HepG2 (cell line): ENCODE results near the gene CUL5. TPM values are rescaled to one million over a fixed set of nuclear protein-coding genes. Genes with fewer than 3 reads are reported as not detected.

Experiments used
- AGO1 ChIP-seq: fragments of 200-400 bp; formaldehyde crosslinking; IDR thresholded peaks from 2 replicates; pipeline ENCODE4 v1.6.1; 2017; ENCODE audit warnings: mild to moderate bottlenecking, low read depth, low read length, moderate library complexity; ENCODE audit not compliant: poor library complexity, severe bottlenecking
- AKAP8 ChIP-seq: sonication (generic); formaldehyde crosslinking; IDR thresholded peaks from 2 replicates; pipeline ENCODE4 v1.5.1; 2020; ENCODE audit warnings: mild to moderate bottlenecking, missing genetic modification reagents
- ATF6 ChIP-seq: sonication (generic); formaldehyde crosslinking; conservative IDR thresholded peaks from 2 replicates; pipeline ENCODE4 v1.4.0; 2020; ENCODE audit warnings: missing genetic modification reagents
- ATF7-NPFF ChIP-seq: sonication (generic); formaldehyde crosslinking; IDR thresholded peaks from 2 replicates; pipeline ENCODE4 v1.8.1; 2023; ENCODE audit warnings: mild to moderate bottlenecking, low read depth, missing genetic modification reagents, moderate library complexity
- E2F5 ChIP-seq: sonication (generic); formaldehyde crosslinking; conservative IDR thresholded peaks from 2 replicates; pipeline ENCODE4 v1.4.0; 2020; ENCODE audit warnings: missing genetic modification reagents
- ELF1 ChIP-seq: sonication (generic); formaldehyde crosslinking; IDR thresholded peaks from 2 replicates; pipeline ENCODE4 v1.4.0; 2020; ENCODE audit warnings: missing genetic modification reagents
- HMG20B ChIP-seq: conservative IDR thresholded peaks from 2 replicates; pipeline ENCODE4 v1.6.1; 2016; ENCODE audit warnings: missing genetic modification reagents, missing compliant biosample characterization
- KLF12 ChIP-seq: sonication (generic); formaldehyde crosslinking; IDR thresholded peaks from 2 replicates; pipeline ENCODE4 v1.4.0; 2020; ENCODE audit warnings: missing genetic modification reagents, borderline replicate concordance
- NFE2 ChIP-seq: sonication (generic); formaldehyde crosslinking; IDR thresholded peaks from 2 replicates; pipeline ENCODE4 v1.4.0; 2020; ENCODE audit warnings: missing genetic modification reagents
- PAX8 ChIP-seq: sonication (generic); formaldehyde crosslinking; IDR thresholded peaks from 2 replicates; pipeline ENCODE4 v1.8.0; 2022; ENCODE audit warnings: mild to moderate bottlenecking, missing genetic modification reagents, borderline replicate concordance
- SATB2 ChIP-seq: sonication (generic); formaldehyde crosslinking; IDR thresholded peaks from 2 replicates; pipeline ENCODE4 v1.5.0; 2020; ENCODE audit warnings: missing genetic modification reagents
- SIX1 ChIP-seq: sonication (generic); formaldehyde crosslinking; IDR thresholded peaks from 2 replicates; pipeline ENCODE4 v1.4.0; 2020; ENCODE audit warnings: missing genetic modification reagents, borderline replicate concordance
- SMARCE1 ChIP-seq: fragments of 450-650 bp; IDR thresholded peaks from 2 replicates; pipeline ENCODE4 v1.6.1; 2017; ENCODE audit warnings: borderline replicate concordance
- SOX5 ChIP-seq: IDR thresholded peaks from 2 replicates; pipeline ENCODE4 v1.6.1; 2016; ENCODE audit warnings: borderline replicate concordance
- SRY ChIP-seq: sonication (generic); formaldehyde crosslinking; IDR thresholded peaks from 2 replicates; pipeline ENCODE4 v1.8.0; 2022; ENCODE audit warnings: mild to moderate bottlenecking, missing genetic modification reagents
- TCF7 ChIP-seq: sonication (generic); IDR thresholded peaks from 2 replicates; pipeline ENCODE4 v1.6.1; 2016; ENCODE audit warnings: antibody characterized with exemption, low read depth
- TEAD3 ChIP-seq: optimal IDR thresholded peaks from 2 replicates; pipeline ENCODE3; 2016; ENCODE audit warnings: borderline replicate concordance
- TFDP2 ChIP-seq: sonication (generic); formaldehyde crosslinking; IDR thresholded peaks from 2 replicates; pipeline ENCODE4 v1.4.0; 2020; ENCODE audit warnings: missing genetic modification reagents
- ZNF225 ChIP-seq: sonication (generic); formaldehyde crosslinking; IDR thresholded peaks from 2 replicates; pipeline ENCODE4 v1.4.0; 2020; ENCODE audit warnings: mild to moderate bottlenecking, missing genetic modification reagents
- ZNF275 ChIP-seq: sonication (generic); formaldehyde crosslinking; IDR thresholded peaks from 2 replicates; pipeline ENCODE4 v1.8.0; 2022; ENCODE audit warnings: missing genetic modification reagents, mild to moderate bottlenecking, inconsistent platforms, borderline replicate concordance
- ZNF343 ChIP-seq: sonication (generic); formaldehyde crosslinking; IDR thresholded peaks from 2 replicates; pipeline ENCODE4 v1.4.0; 2020; ENCODE audit warnings: mild to moderate bottlenecking, missing genetic modification reagents
- ZNF382 ChIP-seq: sonication (generic); formaldehyde crosslinking; IDR thresholded peaks from 2 replicates; pipeline ENCODE4 v1.5.0; 2020; ENCODE audit warnings: missing genetic modification reagents, mild to moderate bottlenecking, borderline replicate concordance
- ZNF691 ChIP-seq: sonication (generic); formaldehyde crosslinking; IDR thresholded peaks from 2 replicates; pipeline ENCODE4 v1.4.0; 2020; ENCODE audit warnings: missing genetic modification reagents, low read depth, mild to moderate bottlenecking, borderline replicate concordance
- ZNF703 ChIP-seq: sonication (generic); formaldehyde crosslinking; IDR thresholded peaks from 2 replicates; pipeline ENCODE4 v1.5.1; 2020; ENCODE audit warnings: missing genetic modification reagents, mild to moderate bottlenecking, moderate library complexity, borderline replicate concordance
- ZNF790 ChIP-seq: sonication (generic); formaldehyde crosslinking; IDR thresholded peaks from 2 replicates; pipeline ENCODE4 v1.8.0; 2022; ENCODE audit warnings: missing genetic modification reagents, mild to moderate bottlenecking, borderline replicate concordance
- polyA plus RNA-seq, 8 experiments: library from polyadenylated mRNA; depleted of rRNA in 3 of 8; stranded (reverse) in 7 of 8; unstranded in 1 of 8; fragments of >200 nt; fragmentation: Illumina TruSeq in 4 of 8; extraction: Trizol in 4 of 8; gene quantifications; 2 replicates each; pipeline versions ENCODE4 v1.2.1 to v1.2.3, GENCODE V29; 2011 to 2016; ENCODE audit warnings: low read depth in 4 of 8, missing spikeins in 1 of 8, mixed read lengths in 1 of 8; ENCODE audit not compliant: insufficient read depth in 1 of 8
- total RNA-seq, 5 experiments: library from RNA; depleted of rRNA; stranded (reverse); fragments of >200 nt; fragmentation: Illumina TruSeq; extraction: Trizol; gene quantifications; 2 replicates each; pipeline ENCODE4 v1.2.3, GENCODE V29; 2016; ENCODE audit warnings: low read depth in 1 of 5

CUL5 gene
- total and polyA plus RNA-seq, 2 of the 13 experiments (the other 11 are each of a cell fraction or from before 2014, with no cell fraction given) = 7.0 to 24.7 TPM

- TF ChIP-seq ZNF691 (CRISPR knock-in tag) (no peak), ZNF343 (CRISPR knock-in tag) (no peak), KLF12 (CRISPR knock-in tag) (no peak), ELF1 (CRISPR knock-in tag) (no peak), ZNF703 (no peak), ZNF225 (no peak), SOX5 (CRISPR knock-in tag) (no peak), ATF7-NPFF (CRISPR knock-in tag) (peak; percentile 23; the same call in 1 of the 2 replicates), AGO1 (no peak), SMARCE1 (no peak), E2F5 (CRISPR knock-in tag) (no peak), SATB2 (CRISPR knock-in tag) (no peak), ZNF275 (CRISPR knock-in tag) (no peak; the same call in 1 of the 2 replicates), TFDP2 (no peak), NFE2 (no peak), ZNF790 (no peak), HMG20B (CRISPR knock-in tag) (no peak), SIX1 (CRISPR knock-in tag) (no peak), PAX8 (no peak), SRY (CRISPR knock-in tag) (no peak), ATF6 (no peak), ZNF382 (CRISPR knock-in tag) (no peak), AKAP8 (CRISPR knock-in tag) (no peak), TEAD3 (CRISPR knock-in tag) (no peak), TCF7 (no peak)
Observed at GRCh38 chr11:108009497-108010370, 1.0 kb downstream of the CUL5 start (continued).
